Keratinocyte (primary cell): Measurements from ENCODE around the gene SHROOM1.

ENCODE experiments used
- CTCF ChIP-seq, 3 experiments: IDR thresholded peaks in 1 of 3; conservative IDR thresholded peaks in 1 of 3; optimal IDR thresholded peaks in 1 of 3; 2 replicates in 2 of 3; 3 replicates in 1 of 3; pipeline versions ENCODE3 to v1.5.1; 2011; ENCODE audit warnings: low read length in 3 of 3, mild to moderate bottlenecking in 3 of 3, moderate library complexity in 2 of 3, control low read depth in 1 of 3, inconsistent platforms in 1 of 3; ENCODE audit not compliant: insufficient read depth in 2 of 3; ENCODE audit errors: extremely low read depth in 1 of 3
- EZH2 ChIP-seq: IDR thresholded peaks from one replicate; pipeline ENCODE4 v1.6.1; 2012; ENCODE audit warnings: inconsistent platforms, mild to moderate bottlenecking, low read length, moderate library complexity

- TF ChIP-seq EZH2 (no peak), CTCF (optimal IDR thresholded peaks at IDR 0.05 in 1 of 3, IDR thresholded peaks at IDR 0.05 in 1 of 3, conservative IDR thresholded peaks at IDR 0.05 in 1 of 3; ENCODE audit: extremely low read depth in 1 of 3, insufficient read depth in 2 of 3, low read length in 3 of 3) (no peak)
These were observed 40.1 kb downstream of the SHROOM1 start for GRCh38 chr5:132790201-132790865.
